A549 (cell line): Measurements from ENCODE around the gene EOGT. TPM values are rescaled to one million over a fixed set of nuclear protein-coding genes. Genes with fewer than 3 reads are reported as not detected.

Experiments used
- ATAC-seq, 2 experiments: fragments of 200-7000 bp in 1 of 2; fragments of >200 bp in 1 of 2; cut with Nextera tagmentation in 1 of 2; cut with Tn5 transposase in 1 of 2; 3 replicates each; pipeline versions ENCODE4 v1.8.0 to v1.9.1; 2018 to 2020; ENCODE audit warnings: mild to moderate bottlenecking in 1 of 2, moderate library complexity in 1 of 2
- CTCF ChIA-PET: fragments of 300-600 bp; sonication (Branson Sonifier 250); formaldehyde crosslinking; extraction: SDS; loops from one replicate; lab custom pipeline; 2021; ENCODE audit warnings: antibody characterized with exemption, inconsistent platforms; lab: Yijun Ruan, JAX
- POLR2A ChIA-PET: fragments of 350-600 bp; formaldehyde crosslinking; extraction: SDS; loops from one replicate; lab custom pipeline; 2021; ENCODE audit warnings: antibody characterized with exemption, inconsistent platforms; lab: Yijun Ruan, JAX
- DNase-seq, 2 experiments: peaks; one replicate each; pipeline versions ENCODE4 v3.0.0 to v3.0.0-alpha.2; 2011 to 2016; ENCODE audit warnings: low read depth in 1 of 2, low spot score in 1 of 2
- FAIRE-seq: peaks from 2 replicates; lab custom pipeline; 2011; peaks lifted over from hg19 to GRCh38; lab: Jason Lieb, UNC
- H3K27ac ChIP-seq, 2 experiments: fragments of >200 bp; sonication (Bioruptor Twin); formaldehyde crosslinking; 3 replicates each; pipeline ENCODE4 v1.5.1; 2016 to 2017
- H3K4me1 ChIP-seq: fragments of >200 bp; sonication (Bioruptor Twin); formaldehyde crosslinking; 3 replicates; pipeline ENCODE4 v1.6.1; 2016
- H3K4me2 ChIP-seq: fragments of >200 bp; sonication (Bioruptor Twin); formaldehyde crosslinking; 3 replicates; pipeline ENCODE4 v1.6.1; 2016
- H3K4me3 ChIP-seq: fragments of >200 bp; sonication (Bioruptor Twin); formaldehyde crosslinking; 3 replicates; pipeline ENCODE4 v1.5.1; 2016
- H3K9me3 ChIP-seq: fragments of >200 bp; sonication (Bioruptor Twin); formaldehyde crosslinking; 3 replicates; pipeline ENCODE4 v1.6.1; 2016
- BHLHE40 ChIP-seq: IDR thresholded peaks from 2 replicates; pipeline ENCODE4 v1.6.1; 2012; ENCODE audit warnings: low read depth, low read length, inconsistent platforms
- CBX8 ChIP-seq: fragments of 200-600 bp; sonication (generic); IDR thresholded peaks from 2 replicates; pipeline ENCODE4 v1.6.1; 2016
- CHD4 ChIP-seq: fragments of 200-600 bp; sonication (generic); IDR thresholded peaks from 2 replicates; pipeline ENCODE4 v1.6.1; 2016; ENCODE audit warnings: antibody characterized with exemption, mild to moderate bottlenecking, borderline replicate concordance
- EHF ChIP-seq: fragments of 250-450 bp; sonication (Bioruptor Pico); IDR thresholded peaks from 2 replicates; pipeline ENCODE4 v1.5.0; 2020; ENCODE audit warnings: mild to moderate bottlenecking
- EHMT2 ChIP-seq: fragments of 200-600 bp; sonication (generic); IDR thresholded peaks from 2 replicates; pipeline ENCODE4 v1.6.1; 2016; ENCODE audit warnings: antibody characterized with exemption, low read depth, mild to moderate bottlenecking, moderate library complexity
- ESRRA ChIP-seq: fragments of 150-350 bp; IDR thresholded peaks from 2 replicates; pipeline ENCODE4 v1.6.1; 2014; ENCODE audit warnings: mild to moderate bottlenecking, low read length, borderline replicate concordance
- FOSB ChIP-seq: fragments of 250-450 bp; sonication (Bioruptor Pico); IDR thresholded peaks from 2 replicates; pipeline ENCODE4 v1.5.0; 2020; ENCODE audit warnings: mild to moderate bottlenecking, moderate library complexity
- HDAC2 ChIP-seq: fragments of 200-600 bp; sonication (generic); IDR thresholded peaks from 2 replicates; pipeline ENCODE4 v1.6.1; 2016
- HOXA7 ChIP-seq: fragments of 250-450 bp; sonication (Bioruptor Pico); IDR thresholded peaks from 2 replicates; pipeline ENCODE4 v1.5.0; 2020; ENCODE audit warnings: mild to moderate bottlenecking, moderate library complexity
- HOXB13 ChIP-seq: fragments of 250-450 bp; sonication (Bioruptor Pico); IDR thresholded peaks from 2 replicates; pipeline ENCODE4 v1.5.0; 2020; ENCODE audit warnings: low read depth, mild to moderate bottlenecking, moderate library complexity
- HOXB5 ChIP-seq: fragments of 250-450 bp; sonication (Bioruptor Pico); IDR thresholded peaks from 2 replicates; pipeline ENCODE4 v1.5.0; 2020; ENCODE audit warnings: mild to moderate bottlenecking, moderate library complexity
- KDM5A ChIP-seq: fragments of 200-600 bp; sonication (generic); IDR thresholded peaks from 2 replicates; pipeline ENCODE4 v1.6.1; 2016; ENCODE audit warnings: antibody characterized with exemption, mild to moderate bottlenecking
- PHF8 ChIP-seq: fragments of 200-600 bp; sonication (generic); IDR thresholded peaks from 2 replicates; pipeline ENCODE4 v1.6.1; 2016; ENCODE audit warnings: low read depth, mild to moderate bottlenecking, antibody characterized with exemption, moderate library complexity, borderline replicate concordance
- POLR2AphosphoS2 ChIP-seq: conservative IDR thresholded peaks from 2 replicates; pipeline ENCODE4 v1.6.1; 2012; ENCODE audit warnings: low read length, improper control_type of control experiment, inconsistent platforms
- RARB ChIP-seq: fragments of 250-450 bp; sonication (Bioruptor Pico); IDR thresholded peaks from 2 replicates; pipeline ENCODE4 v1.8.0; 2021; ENCODE audit warnings: mild to moderate bottlenecking, moderate library complexity
- SMC3 ChIP-seq: fragments of >200 bp; sonication (Bioruptor Twin); formaldehyde crosslinking; IDR thresholded peaks from 3 replicates; pipeline ENCODE4 v1.6.1; 2018; ENCODE audit warnings: inconsistent platforms
- TP53 ChIP-seq: fragments of 250-450 bp; sonication (Bioruptor Pico); IDR thresholded peaks from 2 replicates; pipeline ENCODE4 v1.5.0; 2021; ENCODE audit warnings: mild to moderate bottlenecking, moderate library complexity
- ZSCAN20 ChIP-seq: fragments of 250-450 bp; sonication (Bioruptor Pico); IDR thresholded peaks from 2 replicates; pipeline ENCODE4 v1.8.0; 2022; ENCODE audit warnings: mild to moderate bottlenecking, moderate library complexity
- WGBS: methylation state at CpG from one replicate; pipeline ENCODE4 v1.1.6; 2017; ENCODE audit errors: missing lambda C conversion rate; 5-methylcytosine and 5-hydroxymethylcytosine counted together
- polyA plus RNA-seq, 4 experiments: library from polyadenylated mRNA; depleted of rRNA in 3 of 4; stranded (reverse); fragments of >200 nt; fragmentation: RNase III in 1 of 4; extraction: RNeasy Plus Mini Kit Qiagen cat#74134 plus additional on column Dnase treatment in 1 of 4; gene quantifications; 2 replicates in 3 of 4; 3 replicates in 1 of 4; pipeline ENCODE4 v1.2.3, GENCODE V29; 2011 to 2017
- TF ChIP-seq, protein P1 (sequence below): IDR thresholded peaks from 2 replicates; pipeline ENCODE4 v1.6.1; 2012
- TF ChIP-seq, protein P2 (sequence below): fragments of 250-450 bp; sonication (Bioruptor Pico); IDR thresholded peaks from 2 replicates; pipeline ENCODE4 v1.5.0; 2020; ENCODE audit warnings: low read depth, mild to moderate bottlenecking, moderate library complexity
- TF ChIP-seq, protein P3 (sequence below): fragments of >200 bp; sonication (Bioruptor Twin); formaldehyde crosslinking; IDR thresholded peaks from 3 replicates; pipeline ENCODE4 v1.6.1; 2016
- TF ChIP-seq, protein P4 (sequence below): fragments of 200-600 bp; sonication (generic); IDR thresholded peaks from 2 replicates; pipeline ENCODE4 v1.6.1; 2016; ENCODE audit warnings: antibody characterized with exemption, mild to moderate bottlenecking, moderate library complexity

EOGT gene
- polyA plus RNA-seq, 2 of the 4 experiments (the other 2 are of a cell fraction): 9.3 to 11.1 TPM

DNA sequence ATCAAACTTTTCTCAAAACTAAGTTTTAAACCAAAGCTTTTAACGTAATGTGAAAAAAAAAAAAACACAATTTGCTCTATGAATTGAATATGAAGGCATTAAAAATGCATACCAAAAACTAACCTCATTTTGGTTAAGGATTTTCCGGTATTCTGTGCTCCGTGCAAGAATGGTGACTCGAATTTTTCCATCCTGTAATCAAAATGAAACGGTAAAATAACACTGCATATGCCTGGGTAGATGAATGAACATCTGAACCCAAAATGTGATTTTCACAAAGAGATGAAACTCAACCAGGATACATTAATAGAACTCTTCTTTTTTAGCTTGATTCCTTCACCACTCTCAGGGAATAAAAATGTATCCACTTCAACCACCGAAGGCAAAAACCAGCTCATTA, 26.2 kb downstream of the EOGT start:
- ATAC-seq (no peak), FAIRE-seq (no peak), DNase-seq (no peak)
- no peak for TF ChIP-seq ESRRA
- TF ChIP-seq, protein P1, sequence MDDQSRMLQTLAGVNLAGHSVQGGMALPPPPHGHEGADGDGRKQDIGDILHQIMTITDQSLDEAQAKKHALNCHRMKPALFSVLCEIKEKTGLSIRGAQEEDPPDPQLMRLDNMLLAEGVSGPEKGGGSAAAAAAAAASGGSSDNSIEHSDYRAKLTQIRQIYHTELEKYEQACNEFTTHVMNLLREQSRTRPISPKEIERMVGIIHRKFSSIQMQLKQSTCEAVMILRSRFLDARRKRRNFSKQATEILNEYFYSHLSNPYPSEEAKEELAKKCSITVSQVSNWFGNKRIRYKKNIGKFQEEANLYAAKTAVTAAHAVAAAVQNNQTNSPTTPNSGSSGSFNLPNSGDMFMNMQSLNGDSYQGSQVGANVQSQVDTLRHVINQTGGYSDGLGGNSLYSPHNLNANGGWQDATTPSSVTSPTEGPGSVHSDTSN: no peak
- no peak for TF ChIP-seq PHF8
- TF ChIP-seq, protein P2, sequence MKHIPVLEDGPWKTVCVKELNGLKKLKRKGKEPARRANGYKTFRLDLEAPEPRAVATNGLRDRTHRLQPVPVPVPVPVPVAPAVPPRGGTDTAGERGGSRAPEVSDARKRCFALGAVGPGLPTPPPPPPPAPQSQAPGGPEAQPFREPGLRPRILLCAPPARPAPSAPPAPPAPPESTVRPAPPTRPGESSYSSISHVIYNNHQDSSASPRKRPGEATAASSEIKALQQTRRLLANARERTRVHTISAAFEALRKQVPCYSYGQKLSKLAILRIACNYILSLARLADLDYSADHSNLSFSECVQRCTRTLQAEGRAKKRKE (CRISPR knock-in tag): no peak
- no peak for TF ChIP-seq ZSCAN20 (CRISPR knock-in tag)
- no peak for TF ChIP-seq HOXB5
- no peak for TF ChIP-seq SMC3
- TF ChIP-seq TP53: no peak
- TF ChIP-seq EHF (CRISPR knock-in tag): no peak
- no peak for TF ChIP-seq KDM5A
- POLR2A ChIA-PET: no interaction called here
- H3K9me3 ChIP-seq: no peaks in the 10 kb centered on the region
- H3K4me2 ChIP-seq: no peak overlapping the region
- CTCF ChIA-PET: interaction anchor here (0.9 kb wide), 1 partner anchor 15 kb away, joined by 3 read pairs; no protein-coding TSS in a partner anchor
- 90% methylated on average over 6 of the region's 6 CpGs for WGBS
- H3K4me3 ChIP-seq: no peak overlapping the region
- no peaks in the 10 kb centered on the region for H3K4me1 ChIP-seq
- no peak overlapping the region for H3K27ac ChIP-seq

DNA sequence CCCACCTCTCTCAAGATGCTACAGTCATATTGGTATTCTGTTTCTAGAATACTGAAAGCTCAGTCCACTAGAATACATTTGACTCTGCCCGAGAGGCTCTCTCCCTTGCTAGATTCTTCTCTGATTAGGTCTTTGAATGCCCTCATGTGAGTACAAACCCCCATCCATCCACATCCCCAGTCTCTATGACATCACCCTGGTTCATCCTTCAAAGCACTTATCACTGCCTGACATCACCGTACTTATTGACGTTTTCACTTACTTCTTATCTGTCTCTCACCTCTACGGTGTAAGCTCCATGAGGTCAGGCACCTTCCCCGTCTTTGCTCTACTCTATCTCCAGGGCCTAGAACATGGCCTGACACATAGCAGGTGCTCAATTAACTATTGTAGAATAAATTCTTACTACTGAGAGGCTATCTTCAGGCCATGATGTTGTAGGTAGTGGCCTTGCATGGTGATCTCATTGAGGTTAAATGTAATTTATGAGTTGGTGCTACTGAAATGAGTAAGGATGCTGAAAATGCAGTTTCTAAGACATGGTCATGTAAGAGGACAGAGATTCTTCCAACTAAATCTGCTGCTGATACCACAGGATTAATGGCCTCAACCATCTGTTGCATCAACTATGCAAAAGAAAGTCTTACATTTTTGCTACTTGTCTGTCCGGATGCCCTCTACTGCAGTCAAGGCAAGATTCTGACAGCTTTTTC, 26.8 kb downstream of the EOGT start:
- no peak for ATAC-seq
- WGBS: 98% methylated on average over 6 of the region's 6 CpGs
- Histone ChIP-seq H3K27ac (no peak overlapping the region), H3K4me1 (no peaks in the 10 kb centered on the region), H3K4me2 (no peak overlapping the region), H3K4me3 (no peak overlapping the region), H3K9me3 (no peaks in the 10 kb centered on the region)
- POLR2A ChIA-PET: no interaction called here
- FAIRE-seq: no peak
- CTCF ChIA-PET: interaction anchor here (0.9 kb wide), 1 partner anchor 15 kb away, joined by 3 read pairs; no protein-coding TSS in a partner anchor
- DNase-seq: no peak
- TF ChIP-seq HOXB13 (CRISPR knock-in tag) (no peak), BHLHE40 (no peak), RARB (CRISPR knock-in tag) (no peak), CBX8 (no peak), CHD4 (no peak), ESRRA (no peak), POLR2AphosphoS2 (no peak), HDAC2 (no peak), EHMT2 (no peak), HOXA7 (CRISPR knock-in tag) (no peak), ZSCAN20 (CRISPR knock-in tag) (no peak), FOSB (CRISPR knock-in tag) (no peak)
- TF ChIP-seq, protein P3, sequence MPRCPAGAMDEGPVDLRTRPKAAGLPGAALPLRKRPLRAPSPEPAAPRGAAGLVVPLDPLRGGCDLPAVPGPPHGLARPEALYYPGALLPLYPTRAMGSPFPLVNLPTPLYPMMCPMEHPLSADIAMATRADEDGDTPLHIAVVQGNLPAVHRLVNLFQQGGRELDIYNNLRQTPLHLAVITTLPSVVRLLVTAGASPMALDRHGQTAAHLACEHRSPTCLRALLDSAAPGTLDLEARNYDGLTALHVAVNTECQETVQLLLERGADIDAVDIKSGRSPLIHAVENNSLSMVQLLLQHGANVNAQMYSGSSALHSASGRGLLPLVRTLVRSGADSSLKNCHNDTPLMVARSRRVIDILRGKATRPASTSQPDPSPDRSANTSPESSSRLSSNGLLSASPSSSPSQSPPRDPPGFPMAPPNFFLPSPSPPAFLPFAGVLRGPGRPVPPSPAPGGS: no peak
- TF ChIP-seq, protein P4, sequence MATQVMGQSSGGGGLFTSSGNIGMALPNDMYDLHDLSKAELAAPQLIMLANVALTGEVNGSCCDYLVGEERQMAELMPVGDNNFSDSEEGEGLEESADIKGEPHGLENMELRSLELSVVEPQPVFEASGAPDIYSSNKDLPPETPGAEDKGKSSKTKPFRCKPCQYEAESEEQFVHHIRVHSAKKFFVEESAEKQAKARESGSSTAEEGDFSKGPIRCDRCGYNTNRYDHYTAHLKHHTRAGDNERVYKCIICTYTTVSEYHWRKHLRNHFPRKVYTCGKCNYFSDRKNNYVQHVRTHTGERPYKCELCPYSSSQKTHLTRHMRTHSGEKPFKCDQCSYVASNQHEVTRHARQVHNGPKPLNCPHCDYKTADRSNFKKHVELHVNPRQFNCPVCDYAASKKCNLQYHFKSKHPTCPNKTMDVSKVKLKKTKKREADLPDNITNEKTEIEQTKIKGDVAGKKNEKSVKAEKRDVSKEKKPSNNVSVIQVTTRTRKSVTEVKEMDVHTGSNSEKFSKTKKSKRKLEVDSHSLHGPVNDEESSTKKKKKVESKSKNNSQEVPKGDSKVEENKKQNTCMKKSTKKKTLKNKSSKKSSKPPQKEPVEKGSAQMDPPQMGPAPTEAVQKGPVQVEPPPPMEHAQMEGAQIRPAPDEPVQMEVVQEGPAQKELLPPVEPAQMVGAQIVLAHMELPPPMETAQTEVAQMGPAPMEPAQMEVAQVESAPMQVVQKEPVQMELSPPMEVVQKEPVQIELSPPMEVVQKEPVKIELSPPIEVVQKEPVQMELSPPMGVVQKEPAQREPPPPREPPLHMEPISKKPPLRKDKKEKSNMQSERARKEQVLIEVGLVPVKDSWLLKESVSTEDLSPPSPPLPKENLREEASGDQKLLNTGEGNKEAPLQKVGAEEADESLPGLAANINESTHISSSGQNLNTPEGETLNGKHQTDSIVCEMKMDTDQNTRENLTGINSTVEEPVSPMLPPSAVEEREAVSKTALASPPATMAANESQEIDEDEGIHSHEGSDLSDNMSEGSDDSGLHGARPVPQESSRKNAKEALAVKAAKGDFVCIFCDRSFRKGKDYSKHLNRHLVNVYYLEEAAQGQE: no peak
